HG03571 (cell line): ENCODE measurements around the gene MAJIN.

Source experiments
- ATAC-seq: cut with Tn5 transposase; IDR thresholded peaks from one replicate; pipeline ENCODE4 v1.9.1; 2021; ENCODE audit not compliant: unreplicated experiment

MAJIN gene

DNA sequence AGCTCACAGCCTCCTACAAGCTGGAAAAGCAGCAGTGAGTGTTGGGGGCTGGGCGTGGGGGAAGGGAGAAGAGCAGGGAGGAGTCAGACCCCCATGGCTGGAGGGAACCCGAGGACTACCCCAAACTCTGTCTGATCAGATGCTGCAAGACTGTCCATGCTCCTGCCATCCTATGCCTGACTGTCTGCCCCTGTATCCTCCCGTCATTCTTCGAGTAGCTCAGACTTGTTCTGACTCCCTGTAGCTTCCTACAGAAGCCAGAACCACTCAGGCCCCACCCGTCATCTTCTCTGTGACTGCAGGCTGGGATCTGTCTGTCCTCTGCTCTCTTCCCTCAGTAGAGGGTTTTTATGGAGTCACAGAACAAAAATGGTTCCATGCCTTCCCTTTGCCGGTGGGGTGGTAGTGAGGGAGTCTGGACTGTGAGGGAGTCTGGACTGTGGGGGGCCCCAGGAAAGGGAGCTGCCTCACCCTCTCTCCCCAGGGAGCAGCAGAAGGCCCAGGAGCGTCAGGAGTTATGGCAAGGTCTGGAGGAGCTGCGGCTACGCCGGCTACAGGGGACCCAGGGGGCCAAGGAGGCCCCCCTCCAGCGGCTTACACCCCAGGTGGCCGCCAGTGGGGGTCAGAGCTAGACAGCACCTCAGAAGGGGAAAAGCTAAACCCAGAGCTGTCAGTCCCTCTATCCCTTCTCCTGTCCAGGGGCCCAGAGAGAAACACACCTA is 38.5 kb downstream of the MAJIN start:
- ATAC-seq, result no peak

- ATAC-seq, result no peak
These were observed 39.6 kb downstream of the MAJIN start for GRCh38 chr11:64932324-64932723.

DNA sequence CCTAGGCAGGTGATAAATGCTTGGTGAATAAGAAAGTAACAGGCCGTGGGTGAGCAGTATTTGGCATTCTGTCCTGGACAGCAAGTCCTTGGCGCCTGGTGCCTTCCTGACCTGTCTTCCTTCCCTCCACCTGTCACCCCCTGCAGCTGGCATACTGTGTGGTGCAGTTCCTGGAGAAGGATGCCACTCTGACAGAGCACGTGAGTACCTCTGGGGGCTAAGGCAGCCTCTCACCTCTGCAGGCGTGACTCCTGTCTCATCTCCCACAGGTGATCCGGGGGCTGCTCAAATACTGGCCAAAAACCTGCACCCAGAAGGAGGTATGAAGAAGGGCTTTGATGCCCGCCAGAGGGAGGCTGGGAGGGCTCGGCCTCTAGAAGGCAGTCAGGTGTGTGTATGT is 40.6 kb downstream of the MAJIN start:
- no peak for ATAC-seq

DNA sequence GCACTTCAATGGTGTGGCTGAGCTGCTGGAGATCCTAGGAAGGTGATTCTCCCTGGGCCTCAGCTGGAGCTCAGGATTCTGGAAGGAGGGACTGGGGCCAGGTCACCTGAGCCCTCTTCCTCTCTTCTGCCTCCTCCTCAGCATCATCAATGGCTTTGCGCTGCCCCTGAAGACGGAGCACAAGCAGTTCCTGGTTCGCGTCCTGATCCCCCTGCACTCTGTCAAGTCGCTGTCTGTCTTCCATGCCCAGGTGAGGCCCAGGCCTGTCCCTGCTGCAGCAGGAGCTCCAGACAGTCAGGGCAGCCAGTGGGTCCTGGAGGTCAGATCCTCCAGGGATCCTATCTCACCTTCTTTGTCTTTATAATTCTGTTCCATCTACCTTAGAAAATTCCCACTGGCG is 41.6 kb downstream of the MAJIN start:
- no peak for ATAC-seq

DNA sequence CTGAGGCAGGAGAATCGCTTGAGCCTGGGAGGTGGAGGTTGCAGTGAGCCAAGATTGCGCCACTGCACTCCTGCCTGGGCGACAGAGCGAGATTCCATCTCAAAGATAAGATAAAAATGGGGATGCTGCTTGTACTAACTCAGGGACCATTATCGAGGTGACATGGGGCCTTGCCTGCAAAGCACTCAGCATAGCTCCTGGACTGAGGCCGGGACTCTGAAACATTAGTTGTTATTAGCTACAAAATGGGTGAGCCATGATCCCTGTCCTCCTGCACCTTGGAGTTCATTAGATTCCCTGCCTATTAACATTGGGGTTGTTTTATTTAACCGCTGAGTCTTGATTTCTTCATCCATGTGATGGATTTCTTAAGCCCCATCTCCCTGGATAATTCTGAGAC is 42.3 kb downstream of the MAJIN start:
- ATAC-seq, result no peak

GRCh38 chr11:64928957-64929356 is 43.0 kb downstream of the MAJIN start:
- ATAC-seq, result no peak

- no peak for ATAC-seq
These were observed 45.2 kb downstream of the MAJIN start for GRCh38 chr11:64926689-64927088.

DNA sequence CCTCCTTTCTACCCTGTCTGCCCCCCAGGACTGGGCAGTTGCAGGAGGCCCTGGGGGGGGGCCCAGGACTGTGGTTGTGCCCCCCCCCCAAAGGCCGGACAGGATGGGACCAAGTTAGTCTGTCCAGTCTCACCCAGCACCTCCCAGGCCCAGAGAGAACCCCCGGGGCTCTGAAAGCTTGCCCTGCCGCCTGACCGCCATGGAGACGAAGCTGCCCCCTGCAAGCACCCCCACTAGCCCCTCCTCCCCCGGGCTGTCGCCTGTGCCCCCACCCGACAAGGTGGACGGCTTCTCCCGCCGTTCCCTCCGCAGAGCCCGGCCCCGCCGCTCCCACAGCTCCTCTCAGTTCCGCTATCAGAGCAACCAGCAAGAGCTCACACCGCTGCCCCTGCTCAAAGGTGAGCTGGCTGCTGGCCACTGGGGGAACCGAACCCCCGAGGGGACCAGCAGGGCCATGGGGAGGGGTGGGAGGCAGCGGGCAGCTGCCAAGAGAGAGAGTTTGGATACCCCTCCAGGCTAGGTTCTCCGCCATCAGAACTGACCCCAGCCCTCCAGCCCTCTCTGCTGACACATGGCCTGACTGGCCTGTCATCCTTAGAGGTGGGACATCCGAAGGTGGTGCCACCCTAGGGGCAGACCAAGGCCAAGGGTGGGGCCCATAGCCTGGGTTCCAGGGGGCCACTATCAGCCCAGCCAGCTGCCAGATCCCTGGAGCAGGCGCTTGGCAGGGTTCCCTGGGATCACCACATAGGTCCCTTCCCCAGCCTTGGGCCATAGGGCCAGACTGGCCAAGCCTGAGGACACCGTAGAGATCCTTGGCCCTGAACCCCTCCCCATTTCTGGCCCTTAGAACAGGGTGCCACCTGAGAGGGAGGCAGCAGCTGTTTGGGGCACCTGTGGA is 46.1 kb downstream of the MAJIN start:
- ATAC-seq, result no peak

DNA sequence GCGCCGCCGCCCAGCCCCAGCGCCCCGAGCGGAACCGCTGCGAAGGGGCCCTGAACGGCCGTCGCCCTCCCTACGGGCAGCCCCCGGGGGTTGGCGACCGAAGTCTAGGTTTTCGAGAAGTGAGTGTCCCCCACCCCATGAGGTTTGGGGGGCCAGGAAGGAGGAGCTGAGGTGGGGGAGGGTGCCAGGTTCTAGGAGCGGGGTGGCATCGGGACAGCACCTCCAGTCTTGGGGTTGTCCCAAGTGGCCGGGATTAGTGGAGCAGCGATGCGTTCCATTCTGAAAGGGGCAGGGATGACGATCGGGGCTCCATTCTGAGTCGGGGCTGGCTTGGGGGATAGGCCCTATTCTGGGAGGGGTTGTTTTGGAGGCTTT is 47.0 kb downstream of the MAJIN start:
- ATAC-seq, result no peak

DNA sequence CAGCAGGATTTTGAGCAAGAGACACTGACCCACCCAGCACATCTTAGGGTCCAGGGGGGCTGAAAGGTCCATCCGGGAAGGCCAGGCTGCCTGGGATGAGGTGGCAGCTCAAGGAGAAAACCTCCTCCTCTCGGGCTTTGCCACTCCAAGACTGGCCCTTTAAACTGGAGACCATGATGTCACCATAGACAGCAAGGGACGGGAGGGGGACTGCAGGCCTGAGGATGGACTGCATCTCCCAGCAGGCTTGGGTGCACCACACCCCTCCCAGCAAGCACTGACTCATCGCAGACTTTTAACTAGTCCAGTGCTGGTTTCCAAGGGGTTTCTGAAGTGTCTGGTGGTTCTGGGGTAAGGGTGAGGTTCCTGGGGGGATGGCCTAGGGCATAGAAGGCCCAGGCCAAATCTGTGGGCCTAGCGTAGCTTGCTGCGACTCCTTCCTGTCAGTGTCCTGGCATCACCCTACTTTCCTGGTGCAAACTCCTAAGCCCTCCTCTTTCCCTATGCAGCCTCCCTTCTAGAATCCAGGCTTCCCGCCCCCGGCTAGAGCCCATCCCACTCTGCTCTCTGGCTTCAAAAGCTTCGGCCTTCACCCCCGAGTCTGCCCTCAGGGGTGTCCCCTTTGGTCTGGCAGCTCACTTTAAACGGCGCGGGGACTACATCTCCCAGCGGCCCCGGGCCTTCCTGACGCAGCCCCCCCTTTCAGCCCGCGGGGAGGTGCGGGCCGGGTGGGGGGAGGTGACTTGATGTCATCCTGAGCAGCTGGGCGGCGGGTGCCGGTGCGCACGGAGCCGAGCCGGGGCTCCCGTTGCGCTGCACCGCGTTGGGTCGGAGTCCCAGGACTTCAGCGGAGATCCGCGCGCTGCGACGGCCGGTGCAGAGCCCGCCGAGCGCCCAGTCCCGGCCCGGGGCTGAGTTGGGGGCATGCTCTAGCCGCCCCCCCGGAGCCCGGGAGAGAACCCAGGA is 47.7 kb downstream of the MAJIN start, which contains the start of gene PPP2R5B:
TSS of gene PPP2R5B (plus strand) at position 746 of the 966 bp plus-strand sequence. CDS start 1,046 bp downstream, outside the sequence.
- peak; percentile 86 for ATAC-seq

DNA sequence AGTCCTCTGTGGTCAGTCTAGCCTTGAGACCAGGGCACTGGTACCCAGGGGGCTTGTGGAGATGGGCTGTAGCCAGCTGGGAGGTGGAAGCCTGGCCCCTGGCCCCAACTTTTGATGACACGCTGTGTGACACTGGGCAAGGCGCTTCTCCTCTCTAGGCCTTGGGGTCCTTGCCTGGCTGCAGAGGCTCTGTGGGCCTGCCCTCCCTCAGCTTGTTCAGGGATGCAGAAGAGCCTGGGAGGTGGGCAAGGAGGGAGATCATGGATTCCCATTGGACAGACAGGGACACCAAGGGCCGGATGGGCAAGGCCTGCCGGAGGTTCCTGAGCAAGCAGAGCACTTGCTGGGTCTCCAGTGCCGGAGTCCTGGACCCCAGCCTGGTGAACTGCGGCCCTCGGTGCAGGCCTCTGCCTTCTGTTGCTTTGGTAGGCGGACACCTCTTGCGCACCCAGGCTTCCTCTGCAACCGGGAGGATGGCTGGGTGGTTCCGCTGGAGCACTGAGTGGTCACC is 48.7 kb downstream of the MAJIN start:
- ATAC-seq, result no peak

- no peak for ATAC-seq
These were observed 50.5 kb downstream of the MAJIN start for GRCh38 chr11:64921384-64921783.

DNA sequence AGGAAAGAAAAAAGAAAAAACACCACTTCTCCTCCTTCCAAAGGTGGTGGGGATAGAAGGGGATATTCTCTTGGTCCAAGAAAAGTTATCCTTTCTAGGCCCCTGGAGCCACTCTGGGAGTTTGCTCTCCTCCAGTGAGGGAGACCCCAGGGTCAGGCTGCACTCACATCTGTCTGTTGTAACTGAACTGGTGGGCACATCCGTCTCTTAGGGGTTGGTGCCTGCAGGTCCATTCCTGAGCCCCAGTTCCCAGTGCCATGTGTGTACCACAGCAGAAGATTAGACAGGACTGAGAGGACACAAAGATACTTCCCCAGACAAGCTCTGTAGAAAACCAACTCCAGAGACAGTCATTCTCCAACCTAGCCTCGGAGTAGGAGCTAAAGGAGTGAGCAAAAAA is 51.8 kb downstream of the MAJIN start:
- ATAC-seq, result no peak

GRCh38 chr11:64919627-64920026 is 52.3 kb downstream of the MAJIN start:
- ATAC-seq, result no peak

DNA sequence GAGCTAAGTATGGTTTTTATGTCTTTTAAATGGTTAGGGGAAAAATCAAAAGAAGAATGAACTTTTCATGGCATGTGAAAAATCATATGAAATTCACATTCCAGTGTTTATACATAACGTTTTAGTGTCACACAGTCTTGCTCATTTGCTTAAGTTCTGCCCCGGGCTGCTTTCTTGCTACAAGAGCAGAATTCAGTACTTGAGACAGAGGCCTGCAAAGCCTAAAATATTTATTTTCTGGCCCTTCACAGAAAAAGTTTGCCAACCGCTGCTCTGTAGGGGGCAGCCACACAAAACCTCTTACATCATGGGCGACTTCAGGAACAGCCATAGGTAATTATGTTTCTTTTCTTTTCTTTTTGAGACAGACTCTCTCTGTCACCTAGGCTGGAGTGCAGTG is 53.9 kb downstream of the MAJIN start:
- ATAC-seq, result no peak

- ATAC-seq, result no peak
These were observed 54.3 kb downstream of the MAJIN start for GRCh38 chr11:64917663-64917995.

GRCh38 chr11:64916775-64917662 is 54.9 kb downstream of the MAJIN start, which contains the start of gene ATG2A:
ATG2A (minus strand) TSS chr11:64917209; CDS start chr11:64917135, 74 bp downstream.
- peak; percentile 82 for ATAC-seq

DNA sequence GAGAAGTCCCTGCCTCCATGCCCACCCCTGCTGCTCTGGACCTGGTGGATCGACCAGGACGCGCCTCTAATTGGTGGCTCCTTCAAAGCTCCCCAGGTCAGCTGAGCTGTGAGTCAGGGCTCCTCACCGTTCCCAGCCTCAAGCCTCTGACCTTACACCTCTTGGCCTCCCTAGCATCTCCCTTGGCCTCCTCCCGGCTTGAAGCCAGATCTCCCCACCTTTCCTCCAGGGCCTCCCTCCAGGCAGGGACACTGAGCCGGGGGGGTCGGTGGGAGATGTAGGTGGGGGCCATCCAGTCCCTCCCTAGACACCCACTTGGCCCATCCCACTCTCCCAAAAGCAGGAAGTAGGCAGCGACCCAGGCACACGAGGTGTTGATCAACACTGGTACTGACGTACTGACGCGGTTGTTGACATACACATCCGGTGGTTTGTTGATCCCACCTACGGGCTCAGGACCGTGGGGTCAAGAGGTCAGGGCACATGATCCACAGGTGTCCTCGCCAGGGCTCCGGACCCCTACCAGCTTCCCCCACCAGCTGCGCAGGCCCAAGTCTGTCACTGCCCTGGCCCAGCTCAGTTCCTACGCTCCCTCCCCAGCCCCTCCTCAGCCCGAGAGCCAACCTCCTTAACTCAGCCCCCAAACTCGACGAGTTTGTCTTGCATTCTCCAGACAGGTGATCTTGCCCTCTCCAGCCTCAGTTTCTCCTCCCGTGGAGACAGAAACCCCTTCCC is 55.7 kb downstream of the MAJIN start:
- no peak for ATAC-seq

- no peak for ATAC-seq
These were observed 56.5 kb downstream of the MAJIN start for GRCh38 chr11:64915376-64915887.
